ENCODE results near the gene MAP4K4.
"Not testable (repeated sequence)": the region's sequence is repeated elsewhere in the genome, so short reads cannot be mapped to it uniquely, and the experiment has no call there.

MAP4K4 gene

GRCh38 chr2:101931402-101931801 lies 233.9 kb downstream of the MAP4K4 start:
- no peak for DNase-seq

GRCh38 chr2:101935764-101936163 lies 238.3 kb downstream of the MAP4K4 start:
- DNase-seq: not testable (repeated sequence)

GRCh38 chr2:101942851-101943250 lies 245.3 kb downstream of the MAP4K4 start:
- no peak for DNase-seq
